Mesothelial cell of epicardium (in vitro differentiated cells): ENCODE data around the gene BST2. TPM values are rescaled to one million over a fixed set of nuclear protein-coding genes. Genes with fewer than 3 reads are reported as not detected.

Experiments used
- DNase-seq, 2 experiments: peaks; one replicate each; pipeline ENCODE4 v3.0.0; 2021; ENCODE audit warnings: low spot score in 2 of 2; ENCODE audit not compliant: unreplicated experiment in 2 of 2
- H3K27ac Mint-ChIP-seq: 2 replicates; pipeline ENCODE4 v1.8.0; 2021; ENCODE audit warnings: mixed read lengths
- H3K27me3 Mint-ChIP-seq: 2 replicates; pipeline ENCODE4 v1.8.0; 2021; ENCODE audit warnings: low read depth, mixed read lengths
- H3K36me3 Mint-ChIP-seq: 2 replicates; pipeline ENCODE4 v1.8.0; 2021; ENCODE audit warnings: mixed read lengths
- H3K4me1 Mint-ChIP-seq: 2 replicates; pipeline ENCODE4 v1.8.0; 2021; ENCODE audit warnings: mixed read lengths
- H3K4me3 Mint-ChIP-seq: 2 replicates; pipeline ENCODE4 v1.8.0; 2021; ENCODE audit warnings: mild to moderate bottlenecking, moderate library complexity, mixed read lengths
- H3K9me3 Mint-ChIP-seq: 2 replicates; pipeline ENCODE4 v1.8.0; 2021; ENCODE audit warnings: mixed read lengths
- total RNA-seq: library from RNA; stranded (reverse); gene quantifications from 3 replicates; pipeline ENCODE4 v1.2.1, GENCODE V29; 2021
- TF ChIP-seq, protein P1 (sequence below): fragments of 200-600 bp; sonication (generic); IDR thresholded peaks from one replicate; pipeline ENCODE4 v1.5.0; 2021; ENCODE audit warnings: antibody characterized with exemption; ENCODE audit not compliant: unreplicated experiment

BST2 gene
- total RNA-seq, 1 donor from 2014 or later, result 362 TPM

DNA sequence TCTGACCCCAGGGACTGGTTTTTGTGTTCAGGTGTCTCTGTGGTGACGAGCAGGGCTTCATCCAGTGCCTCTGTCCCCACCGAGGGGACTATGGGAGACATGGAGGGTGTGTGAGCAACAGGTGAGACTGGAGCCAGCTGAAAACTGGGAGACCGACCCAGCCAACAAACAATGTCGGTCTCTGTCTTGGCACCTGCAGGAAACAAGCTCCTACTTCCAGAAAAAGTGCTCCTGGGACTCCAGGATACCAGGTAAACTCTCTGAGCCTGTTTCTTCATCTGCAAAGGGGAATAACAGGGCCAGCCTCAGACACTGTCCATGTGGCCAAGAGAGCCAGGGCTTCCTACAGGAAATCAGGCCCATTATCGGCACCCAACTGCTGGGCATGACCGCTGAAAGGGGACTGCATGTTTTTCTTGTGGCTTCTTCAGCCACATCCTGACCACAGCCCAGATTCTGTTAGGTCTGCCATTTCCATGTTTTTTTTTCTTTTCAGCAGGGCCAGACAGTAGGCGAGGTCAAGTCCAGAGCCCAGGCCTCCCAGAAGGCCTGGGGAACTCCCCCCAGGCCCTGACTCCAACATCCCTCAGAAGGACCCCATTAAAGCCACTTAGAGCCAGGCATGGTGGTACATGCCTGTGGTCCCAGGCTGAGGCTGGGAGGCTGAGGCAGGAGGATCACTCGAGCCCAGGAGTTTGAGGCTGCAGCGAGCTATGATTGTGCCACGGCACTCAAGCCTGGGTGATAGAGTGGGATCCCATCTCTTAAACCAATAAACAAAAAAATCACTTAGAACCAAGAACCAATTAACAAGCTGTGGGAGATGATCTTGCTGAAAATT, 836 bp upstream of the BST2 start:
- Mint-ChIP-seq H3K4me1 (peaks cover 37% of the 10 kb centered on the region), H3K27me3 (no peaks in the 10 kb centered on the region), H3K9me3 (no peaks in the 10 kb centered on the region), H3K4me3 (peak overlapping the region; percentile 83), H3K36me3 (peaks cover 3% of the 10 kb centered on the region), H3K27ac (peak overlapping the region; percentile 93)
- DNase-seq, result no peak
- TF ChIP-seq, protein P1, sequence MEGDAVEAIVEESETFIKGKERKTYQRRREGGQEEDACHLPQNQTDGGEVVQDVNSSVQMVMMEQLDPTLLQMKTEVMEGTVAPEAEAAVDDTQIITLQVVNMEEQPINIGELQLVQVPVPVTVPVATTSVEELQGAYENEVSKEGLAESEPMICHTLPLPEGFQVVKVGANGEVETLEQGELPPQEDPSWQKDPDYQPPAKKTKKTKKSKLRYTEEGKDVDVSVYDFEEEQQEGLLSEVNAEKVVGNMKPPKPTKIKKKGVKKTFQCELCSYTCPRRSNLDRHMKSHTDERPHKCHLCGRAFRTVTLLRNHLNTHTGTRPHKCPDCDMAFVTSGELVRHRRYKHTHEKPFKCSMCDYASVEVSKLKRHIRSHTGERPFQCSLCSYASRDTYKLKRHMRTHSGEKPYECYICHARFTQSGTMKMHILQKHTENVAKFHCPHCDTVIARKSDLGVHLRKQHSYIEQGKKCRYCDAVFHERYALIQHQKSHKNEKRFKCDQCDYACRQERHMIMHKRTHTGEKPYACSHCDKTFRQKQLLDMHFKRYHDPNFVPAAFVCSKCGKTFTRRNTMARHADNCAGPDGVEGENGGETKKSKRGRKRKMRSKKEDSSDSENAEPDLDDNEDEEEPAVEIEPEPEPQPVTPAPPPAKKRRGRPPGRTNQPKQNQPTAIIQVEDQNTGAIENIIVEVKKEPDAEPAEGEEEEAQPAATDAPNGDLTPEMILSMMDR, result no peak

DNA sequence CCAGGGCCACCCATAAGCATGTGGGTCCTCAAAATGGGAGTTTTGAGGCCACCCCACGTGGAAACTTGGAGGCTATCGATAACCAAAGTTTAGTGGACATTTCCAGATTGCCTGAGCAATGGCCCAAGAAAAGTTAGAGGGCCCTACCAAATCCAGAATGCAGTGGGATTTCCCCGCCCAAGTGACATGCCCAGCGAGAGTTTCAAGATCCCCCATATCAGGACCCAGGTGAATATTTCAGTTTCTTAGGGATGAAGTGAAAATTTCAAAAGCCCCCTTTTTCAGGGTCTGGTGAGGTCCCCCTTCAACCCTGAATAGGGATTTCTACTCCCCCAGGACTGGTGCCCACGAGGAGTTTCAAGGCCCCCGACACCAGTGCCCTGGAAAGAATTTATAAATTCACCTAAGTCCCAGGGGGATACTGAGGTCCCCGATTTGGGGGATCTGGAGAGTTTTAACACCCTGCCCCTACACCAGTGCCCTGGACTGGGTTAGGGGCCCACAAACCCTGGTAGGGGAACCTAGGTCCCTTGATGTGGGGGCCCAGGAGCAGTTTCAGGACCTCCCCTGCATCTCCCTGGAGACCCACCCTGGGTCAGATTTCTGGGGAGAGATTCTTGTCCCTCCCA, 695 bp downstream of the BST2 start:
- Mint-ChIP-seq H3K4me1 (peaks cover 37% of the 10 kb centered on the region), H3K27me3 (no peaks in the 10 kb centered on the region), H3K9me3 (no peaks in the 10 kb centered on the region), H3K27ac (peak overlapping the region; percentile 93), H3K36me3 (peaks cover 6% of the 10 kb centered on the region), H3K4me3 (peak overlapping the region; percentile 83)
- TF ChIP-seq, protein P1, result no peak
- no peak for DNase-seq

DNA sequence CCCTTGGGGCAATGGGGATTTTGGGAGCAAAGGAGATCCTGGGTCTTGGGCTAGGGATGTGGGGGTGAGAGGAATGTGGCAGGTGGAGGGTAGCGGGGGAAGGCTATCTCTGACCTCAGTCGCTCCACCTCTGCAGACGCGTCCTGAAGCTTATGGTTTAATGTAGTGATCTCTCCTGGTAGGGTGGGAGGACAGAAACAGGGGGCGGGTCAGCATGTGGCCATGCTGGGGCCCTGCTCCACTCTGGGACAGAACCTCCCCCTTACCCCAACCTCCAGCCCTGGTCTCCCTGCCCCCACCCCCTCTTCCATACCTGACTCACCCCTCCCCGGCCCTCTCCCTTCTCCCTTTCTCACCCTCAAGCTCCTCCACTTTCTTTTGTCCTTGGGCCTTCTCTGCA, 1.4 kb downstream of the BST2 start:
- Mint-ChIP-seq H3K27ac (peak overlapping the region; percentile 93), H3K4me1 (peaks cover 37% of the 10 kb centered on the region), H3K27me3 (no peaks in the 10 kb centered on the region), H3K4me3 (peak overlapping the region; percentile 83), H3K9me3 (no peaks in the 10 kb centered on the region), H3K36me3 (peaks cover 6% of the 10 kb centered on the region)
- TF ChIP-seq, protein P1, result no peak
- no peak for DNase-seq

DNA sequence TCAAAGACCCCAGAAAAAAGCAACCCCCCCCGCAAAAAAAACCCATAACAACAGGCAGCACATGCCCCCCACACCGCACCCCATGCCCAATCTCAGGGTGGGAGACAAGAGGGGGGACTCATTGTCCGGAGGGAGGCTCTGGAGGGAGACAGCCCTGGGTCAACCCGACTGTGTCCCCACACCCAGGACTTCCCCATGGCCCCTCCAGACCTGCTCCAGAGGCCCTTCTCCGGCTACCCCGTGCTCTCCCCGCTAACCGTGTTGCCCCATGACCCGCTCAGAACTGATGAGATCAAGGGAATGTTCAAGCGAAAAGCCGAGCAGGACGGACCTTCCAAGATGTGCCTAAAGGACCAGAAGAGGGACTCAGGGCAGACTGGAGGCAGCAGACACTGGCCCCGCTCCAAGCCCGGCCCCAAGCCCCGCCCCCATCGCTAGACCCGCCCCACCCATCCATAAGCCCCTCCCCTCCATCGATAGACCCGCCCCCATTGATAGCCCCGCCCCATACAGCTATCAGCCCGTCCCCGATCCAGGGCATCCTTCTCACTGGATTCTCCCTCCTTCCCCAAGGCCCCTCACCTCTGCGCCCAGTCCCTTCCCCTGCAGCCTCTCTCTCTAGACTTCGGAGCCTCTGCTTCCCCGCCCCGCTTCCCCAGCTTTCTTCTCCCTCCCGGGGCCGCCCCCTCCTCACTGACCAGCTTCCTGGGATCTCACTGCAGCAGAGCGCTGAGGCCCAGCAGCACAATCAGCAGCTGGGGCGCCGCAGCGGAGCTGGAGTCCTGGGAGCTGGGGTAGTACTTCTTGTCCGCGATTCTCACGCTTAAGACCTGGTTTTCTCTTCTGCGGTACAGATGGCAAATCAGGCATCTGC, 2.2 kb downstream of the BST2 start:
- H3K4me3 Mint-ChIP-seq, result peak overlapping the region; percentile 83
- H3K9me3 Mint-ChIP-seq, result no peaks in the 10 kb centered on the region
- TF ChIP-seq, protein P1, result no peak
- DNase-seq, result peak in 1 of 2 experiments; percentile 56
- H3K27ac Mint-ChIP-seq, result peak overlapping the region; percentile 93
- H3K36me3 Mint-ChIP-seq, result peaks cover 6% of the 10 kb centered on the region
- H3K27me3 Mint-ChIP-seq, result no peaks in the 10 kb centered on the region
- H3K4me1 Mint-ChIP-seq, result peaks cover 37% of the 10 kb centered on the region

DNA sequence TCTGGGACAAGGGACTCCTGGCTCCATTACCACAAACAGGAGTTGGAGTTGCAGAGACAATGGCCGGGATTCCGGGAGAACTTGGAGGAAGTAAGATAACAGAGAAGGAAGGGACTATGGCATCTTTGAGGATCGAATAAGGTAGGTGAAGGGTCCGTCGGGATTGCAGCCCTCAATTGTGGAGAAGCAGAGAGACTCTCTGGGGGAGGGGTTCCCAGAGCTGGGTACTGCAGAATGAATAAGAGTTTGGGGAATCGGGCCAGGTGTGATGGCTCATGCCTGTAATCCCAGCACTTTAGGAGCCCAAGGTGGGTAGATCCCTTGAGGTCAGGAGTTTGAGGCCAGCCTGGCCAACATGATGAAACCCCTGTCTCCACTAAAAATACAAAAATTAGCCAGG, 3.8 kb downstream of the BST2 start:
- no peaks in the 10 kb centered on the region for H3K9me3 Mint-ChIP-seq
- H3K27ac Mint-ChIP-seq, result no peak overlapping the region
- no peak overlapping the region for H3K4me3 Mint-ChIP-seq
- H3K27me3 Mint-ChIP-seq, result no peaks in the 10 kb centered on the region
- no peak for DNase-seq
- H3K36me3 Mint-ChIP-seq, result peaks cover 10% of the 10 kb centered on the region
- peaks cover 26% of the 10 kb centered on the region for H3K4me1 Mint-ChIP-seq
- TF ChIP-seq, protein P1, result no peak
